Liver (tissue), 9 donors: ENCODE data around the gene ERGIC2. TPM values are rescaled to one million over a fixed set of nuclear protein-coding genes. Genes with fewer than 3 reads are reported as not detected.

Experiments
- DNase-seq: peaks from one replicate; pipeline ENCODE4 v3.0.0-alpha.2; 2017; ENCODE audit warnings: low spot score
- H3K27ac ChIP-seq, 2 donors: one replicate each; pipeline ENCODE4 v1.7.0; 2013; ENCODE audit warnings: inconsistent platforms in 2 of 2, low read length in 2 of 2, control low read depth in 1 of 2, low read depth in 1 of 2, mild to moderate bottlenecking in 1 of 2
- H3K27me3 ChIP-seq, 4 donors: one replicate each; pipeline versions ENCODE4 v1.6.1 to v1.7.0; 2013; ENCODE audit warnings: low read length in 3 of 4, inconsistent platforms in 1 of 4, mild to moderate bottlenecking in 1 of 4, moderate library complexity in 1 of 4; ENCODE audit not compliant: control insufficient read depth in 4 of 4, insufficient read depth in 4 of 4
- H3K36me3 ChIP-seq, 4 donors: one replicate each; pipeline versions ENCODE4 v1.6.1 to v1.7.0; 2013; ENCODE audit warnings: low read length in 3 of 4, mild to moderate bottlenecking in 3 of 4, low read depth in 1 of 4, moderate library complexity in 1 of 4; ENCODE audit not compliant: control insufficient read depth in 4 of 4, insufficient read depth in 3 of 4
- H3K4me1 ChIP-seq, 4 donors: one replicate each; pipeline versions ENCODE4 v1.6.1 to v1.7.0; 2013; ENCODE audit warnings: low read length in 3 of 4, mild to moderate bottlenecking in 3 of 4, moderate library complexity in 1 of 4; ENCODE audit not compliant: control insufficient read depth in 4 of 4, insufficient read depth in 4 of 4
- H3K4me3 ChIP-seq, 3 donors: one replicate each; pipeline versions ENCODE4 v1.6.1 to v1.7.0; 2013; ENCODE audit warnings: low read length in 3 of 3, control low read depth in 1 of 3, low read depth in 1 of 3, mild to moderate bottlenecking in 1 of 3
- H3K9ac ChIP-seq, 2 donors: one replicate each; pipeline ENCODE4 v1.7.0; 2013; ENCODE audit warnings: low read length in 2 of 2, mild to moderate bottlenecking in 2 of 2, moderate library complexity in 2 of 2, control low read depth in 1 of 2, low read depth in 1 of 2
- H3K9me3 ChIP-seq, 4 donors: one replicate each; pipeline versions ENCODE4 v1.6.1 to v1.7.0; 2013; ENCODE audit warnings: low read length in 3 of 4; ENCODE audit not compliant: control insufficient read depth in 4 of 4
- ATF3 ChIP-seq: IDR thresholded peaks from 2 replicates; pipeline ENCODE4 v1.6.1; 2016; ENCODE audit warnings: antibody characterized with exemption
- EGR1 ChIP-seq, 2 donors: IDR thresholded peaks; 2 replicates each; pipeline ENCODE4 v1.6.1; 2016 to 2018; ENCODE audit warnings: antibody characterized with exemption in 2 of 2, low read depth in 2 of 2
- GABPA ChIP-seq, 2 donors: IDR thresholded peaks in 1 of 2; conservative IDR thresholded peaks in 1 of 2; 2 replicates each; pipeline ENCODE4 v1.6.1; 2016; ENCODE audit warnings: antibody characterized with exemption in 2 of 2, mild to moderate bottlenecking in 1 of 2, moderate library complexity in 1 of 2
- HNF4A ChIP-seq, 2 donors: conservative IDR thresholded peaks; 2 replicates each; pipeline ENCODE4 v1.6.1; 2016; ENCODE audit warnings: antibody characterized with exemption in 2 of 2, mild to moderate bottlenecking in 2 of 2
- HNF4G ChIP-seq: IDR thresholded peaks from 2 replicates; pipeline ENCODE4 v1.6.1; 2016; ENCODE audit warnings: antibody characterized with exemption
- JUND ChIP-seq, 2 donors: IDR thresholded peaks; 2 replicates each; pipeline ENCODE4 v1.6.1; 2016; ENCODE audit warnings: antibody characterized with exemption in 2 of 2
- NR2F2 ChIP-seq: IDR thresholded peaks from 2 replicates; pipeline ENCODE4 v1.6.1; 2016; ENCODE audit warnings: antibody characterized with exemption
- RAD21 ChIP-seq, 2 donors: IDR thresholded peaks; 2 replicates each; pipeline ENCODE4 v1.6.1; 2016; ENCODE audit warnings: antibody characterized with exemption in 2 of 2, mild to moderate bottlenecking in 2 of 2
- RXRA ChIP-seq, 2 donors: IDR thresholded peaks; 2 replicates each; pipeline ENCODE4 v1.6.1; 2017 to 2018; ENCODE audit warnings: antibody characterized with exemption in 2 of 2, mild to moderate bottlenecking in 1 of 2
- SP1 ChIP-seq: IDR thresholded peaks from 2 replicates; pipeline ENCODE4 v1.6.1; 2018; ENCODE audit warnings: antibody characterized with exemption, mild to moderate bottlenecking
- TAF1 ChIP-seq: conservative IDR thresholded peaks from 2 replicates; pipeline ENCODE4 v1.6.1; 2016; ENCODE audit warnings: antibody characterized with exemption, mild to moderate bottlenecking
- YY1 ChIP-seq: IDR thresholded peaks from 2 replicates; pipeline ENCODE4 v1.6.1; 2016; ENCODE audit warnings: antibody characterized with exemption, mild to moderate bottlenecking
- WGBS: extraction: QIAGEN DNeasy Blood & Tissue Kit; methylation state at CpG from one replicate; pipeline ENCODE4 v1.1.7; 2013; 5-methylcytosine and 5-hydroxymethylcytosine counted together
- polyA plus RNA-seq, 2 donors: library from polyadenylated mRNA; stranded (reverse) in 1 of 2; unstranded in 1 of 2; fragments of 200-250 nt in 1 of 2; fragments of >200 nt in 1 of 2; fragmentation: Nextera tagmentation in 1 of 2; extraction: Ambion mirVana in 1 of 2; gene quantifications; one replicate each; pipeline versions ENCODE4 v1.2.1 to v1.2.3, GENCODE V29; 2013 to 2015
- total RNA-seq, 2 donors: library from RNA; depleted of rRNA; stranded (reverse); fragments of >200 nt; gene quantifications; one replicate each; pipeline ENCODE4 v1.2.3, GENCODE V29; 2014
- TF ChIP-seq, protein P1 (sequence below): IDR thresholded peaks from 2 replicates; pipeline ENCODE4 v1.6.1; 2016; ENCODE audit warnings: antibody characterized with exemption
- TF ChIP-seq, protein P2 (sequence below): IDR thresholded peaks from 2 replicates; pipeline ENCODE4 v1.6.1; 2016; ENCODE audit warnings: antibody characterized with exemption, mild to moderate bottlenecking
- donor health status: healthy.
- donor health status: healthy.
- donor health status: healthy.
- donor health status: healthy.
- donor health status: healthy.

The ERGIC2 gene
- total and polyA plus RNA-seq, 4 donors = 33.8 to 56.2 (median 40.8) TPM

DNA sequence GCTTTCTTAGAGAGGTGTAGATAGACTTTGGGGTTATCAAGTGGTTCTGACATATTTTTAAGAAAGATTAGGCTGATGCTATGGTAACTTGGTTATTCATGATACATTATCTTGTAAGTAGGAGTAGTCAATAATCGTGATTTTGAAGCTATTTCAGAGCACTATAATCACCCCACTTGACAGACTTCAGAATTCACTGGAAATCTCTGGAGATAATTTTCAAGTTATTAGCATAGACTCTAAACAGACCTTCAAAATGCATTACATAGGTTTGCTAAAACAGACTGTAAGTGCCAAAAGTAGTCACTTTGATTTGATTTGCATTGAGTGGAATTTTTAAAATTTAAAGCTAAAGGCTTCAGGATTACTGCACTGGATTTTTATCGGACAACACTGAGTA lies 74.3 kb downstream of the ERGIC2 start:
- Histone ChIP-seq H3K9me3 (no peaks in the 10 kb centered on the region), H3K4me1 (no peaks in the 10 kb centered on the region), H3K4me3 (no peak overlapping the region), H3K27me3 (no peaks in the 10 kb centered on the region), H3K36me3 (no peaks in the 10 kb centered on the region), H3K27ac (no peak overlapping the region), H3K9ac (no peak overlapping the region)
- no peak for DNase-seq
- TF ChIP-seq NR2F2 (no peak), HNF4A (conservative IDR thresholded peaks at IDR 0.05) (no peak), YY1 (no peak), EGR1 (IDR thresholded peaks at IDR 0.05; ENCODE audit: low read depth in 2 of 2) (no peak), SP1 (no peak), JUND (IDR thresholded peaks at IDR 0.05) (no peak), RAD21 (IDR thresholded peaks at IDR 0.05) (no peak)
- 86% methylated on average over 2 of the region's 2 CpGs for WGBS

DNA sequence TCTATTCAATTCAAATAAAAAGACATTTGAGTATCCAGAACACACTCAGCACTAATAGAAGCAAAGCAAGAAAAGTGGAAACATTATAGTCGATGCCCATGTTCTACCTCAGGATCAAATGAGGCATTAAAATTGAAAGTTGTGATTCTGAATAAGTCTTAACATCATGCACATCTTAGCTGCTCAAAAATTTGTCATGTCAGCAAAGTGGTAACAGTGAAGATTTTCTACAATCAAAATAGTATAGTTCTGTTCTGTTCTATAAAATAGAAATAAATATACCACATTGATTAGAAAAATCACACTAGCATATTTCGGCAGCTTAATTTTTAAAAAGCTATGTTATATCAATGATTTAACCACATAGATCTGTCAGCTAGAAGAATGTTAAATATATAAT lies 74.7 kb downstream of the ERGIC2 start:
- Histone ChIP-seq H3K4me1 (no peaks in the 10 kb centered on the region), H3K9me3 (no peaks in the 10 kb centered on the region), H3K36me3 (no peaks in the 10 kb centered on the region), H3K4me3 (no peak overlapping the region), H3K27ac (no peak overlapping the region), H3K27me3 (no peaks in the 10 kb centered on the region), H3K9ac (no peak overlapping the region)
- 72% methylated on average over 2 of the region's 2 CpGs for WGBS
- TF ChIP-seq NR2F2 = no peak
- DNase-seq = no peak

DNA sequence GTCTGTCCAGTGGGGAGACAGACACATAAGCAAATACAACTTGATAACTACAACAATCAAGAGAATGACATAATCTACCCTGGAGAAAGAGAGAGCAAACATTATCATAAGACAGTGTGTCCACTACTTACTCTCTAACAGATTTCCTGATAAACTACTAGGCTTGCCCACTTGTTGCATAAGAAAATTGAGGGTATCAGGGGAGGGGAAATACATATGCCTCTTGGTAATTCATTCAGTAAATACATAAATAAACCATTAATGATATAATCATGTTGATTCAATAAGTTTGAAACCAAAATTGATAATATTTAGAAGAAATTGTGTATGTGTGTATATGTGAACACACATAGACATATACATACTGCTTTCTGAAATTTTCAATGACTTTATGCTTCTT lies 76.6 kb downstream of the ERGIC2 start:
- Histone ChIP-seq H3K9me3 (no peaks in the 10 kb centered on the region), H3K27me3 (no peaks in the 10 kb centered on the region), H3K36me3 (no peaks in the 10 kb centered on the region), H3K4me1 (no peaks in the 10 kb centered on the region), H3K4me3 (no peak overlapping the region), H3K27ac (no peak overlapping the region), H3K9ac (no peak overlapping the region)
- TF ChIP-seq, protein P1, sequence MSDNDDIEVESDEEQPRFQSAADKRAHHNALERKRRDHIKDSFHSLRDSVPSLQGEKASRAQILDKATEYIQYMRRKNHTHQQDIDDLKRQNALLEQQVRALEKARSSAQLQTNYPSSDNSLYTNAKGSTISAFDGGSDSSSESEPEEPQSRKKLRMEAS = no peak
- TF ChIP-seq, protein P2, sequence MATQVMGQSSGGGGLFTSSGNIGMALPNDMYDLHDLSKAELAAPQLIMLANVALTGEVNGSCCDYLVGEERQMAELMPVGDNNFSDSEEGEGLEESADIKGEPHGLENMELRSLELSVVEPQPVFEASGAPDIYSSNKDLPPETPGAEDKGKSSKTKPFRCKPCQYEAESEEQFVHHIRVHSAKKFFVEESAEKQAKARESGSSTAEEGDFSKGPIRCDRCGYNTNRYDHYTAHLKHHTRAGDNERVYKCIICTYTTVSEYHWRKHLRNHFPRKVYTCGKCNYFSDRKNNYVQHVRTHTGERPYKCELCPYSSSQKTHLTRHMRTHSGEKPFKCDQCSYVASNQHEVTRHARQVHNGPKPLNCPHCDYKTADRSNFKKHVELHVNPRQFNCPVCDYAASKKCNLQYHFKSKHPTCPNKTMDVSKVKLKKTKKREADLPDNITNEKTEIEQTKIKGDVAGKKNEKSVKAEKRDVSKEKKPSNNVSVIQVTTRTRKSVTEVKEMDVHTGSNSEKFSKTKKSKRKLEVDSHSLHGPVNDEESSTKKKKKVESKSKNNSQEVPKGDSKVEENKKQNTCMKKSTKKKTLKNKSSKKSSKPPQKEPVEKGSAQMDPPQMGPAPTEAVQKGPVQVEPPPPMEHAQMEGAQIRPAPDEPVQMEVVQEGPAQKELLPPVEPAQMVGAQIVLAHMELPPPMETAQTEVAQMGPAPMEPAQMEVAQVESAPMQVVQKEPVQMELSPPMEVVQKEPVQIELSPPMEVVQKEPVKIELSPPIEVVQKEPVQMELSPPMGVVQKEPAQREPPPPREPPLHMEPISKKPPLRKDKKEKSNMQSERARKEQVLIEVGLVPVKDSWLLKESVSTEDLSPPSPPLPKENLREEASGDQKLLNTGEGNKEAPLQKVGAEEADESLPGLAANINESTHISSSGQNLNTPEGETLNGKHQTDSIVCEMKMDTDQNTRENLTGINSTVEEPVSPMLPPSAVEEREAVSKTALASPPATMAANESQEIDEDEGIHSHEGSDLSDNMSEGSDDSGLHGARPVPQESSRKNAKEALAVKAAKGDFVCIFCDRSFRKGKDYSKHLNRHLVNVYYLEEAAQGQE = no peak
- TF ChIP-seq SP1 = no peak
- TF ChIP-seq EGR1 (IDR thresholded peaks at IDR 0.05; ENCODE audit: low read depth in 2 of 2) = no peak
- TF ChIP-seq YY1 = no peak
- no peak for TF ChIP-seq RXRA (IDR thresholded peaks at IDR 0.05)
- no peak for TF ChIP-seq TAF1
- no peak for TF ChIP-seq ATF3
- TF ChIP-seq GABPA (IDR thresholded peaks at IDR 0.05 in 1 of 2, conservative IDR thresholded peaks at IDR 0.05 in 1 of 2) = no peak
- TF ChIP-seq HNF4G = no peak
- no peak for DNase-seq
